C4-2B (cell line): ENCODE results near the gene ZSCAN18.

ENCODE experiments used
- H3K27ac ChIP-seq: fragments of 450-650 bp; 2 replicates; pipeline ENCODE4 v1.5.1; 2017
- CTCF ChIP-seq: fragments of 450-650 bp; conservative IDR thresholded peaks from 2 replicates; pipeline ENCODE4 v1.5.1; 2017; ENCODE audit warnings: mild to moderate bottlenecking
- ZFX ChIP-seq: fragments of 450-650 bp; IDR thresholded peaks from 2 replicates; pipeline ENCODE4 v1.6.1; 2017

Gene ZSCAN18

GRCh38 chr19:58047672-58048071 lies 50.4 kb downstream of the ZSCAN18 start:
- no peak overlapping the region for H3K27ac ChIP-seq
- TF ChIP-seq ZFX (no peak), CTCF (no peak)

GRCh38 chr19:58046856-58047255 lies 51.2 kb downstream of the ZSCAN18 start:
- TF ChIP-seq ZFX (no peak), CTCF (no peak)
- H3K27ac ChIP-seq: no peak overlapping the region

GRCh38 chr19:58045411-58046050 lies 52.5 kb downstream of the ZSCAN18 start:
- H3K27ac ChIP-seq: no peak overlapping the region

GRCh38 chr19:58044886-58045285 lies 53.1 kb downstream of the ZSCAN18 start:
- no peak for TF ChIP-seq CTCF
- TF ChIP-seq ZFX: no peak
- no peak overlapping the region for H3K27ac ChIP-seq

More at GRCh38 chr19:58045411-58046050, 52.5 kb downstream of the ZSCAN18 start:
- TF ChIP-seq CTCF (no peak), ZFX (no peak)

- TF ChIP-seq ZFX (no peak), CTCF (no peak)
- H3K27ac ChIP-seq: no peak overlapping the region
These were observed 53.6 kb downstream of the ZSCAN18 start for GRCh38 chr19:58044391-58044790.

- TF ChIP-seq CTCF: no peak
- no peak overlapping the region for H3K27ac ChIP-seq
These were observed 55.3 kb downstream of the ZSCAN18 start for GRCh38 chr19:58042495-58043340.

GRCh38 chr19:58040751-58041525 lies 57.1 kb downstream of the ZSCAN18 start:
- TF ChIP-seq ZFX: no peak
- TF ChIP-seq CTCF: no peak

More at GRCh38 chr19:58040751-58041525, 57.1 kb downstream of the ZSCAN18 start:
- H3K27ac ChIP-seq: no peak overlapping the region
